ENCODE results near the gene DCTPP1.
A peak's percentile ranks its signal among the peaks of the same experiment; 100 is the strongest.

The DCTPP1 gene

GRCh38 chr16:30381291-30382041 is 48.4 kb downstream of the DCTPP1 start:
- no peak for DNase-seq (ENCODE audit: low spot score)

DNA sequence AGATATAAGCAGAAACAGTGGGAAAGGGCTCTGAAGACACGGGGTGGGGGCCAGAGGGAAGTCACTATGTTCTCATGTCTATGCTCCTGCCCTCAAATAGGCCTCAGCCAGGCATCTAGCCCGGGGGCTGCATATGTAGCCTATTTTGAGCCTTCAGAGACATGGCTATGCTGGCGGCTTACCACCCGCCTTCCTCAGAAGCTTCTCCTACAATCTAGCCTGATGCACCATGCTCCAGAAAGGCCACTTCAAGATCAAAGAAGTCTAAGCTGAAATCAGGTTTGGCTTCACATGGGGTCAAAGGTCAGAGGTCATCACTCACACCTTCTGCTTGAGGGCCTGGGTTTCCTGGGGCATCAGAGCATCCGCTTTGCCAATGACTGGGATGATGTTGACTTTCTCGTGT is 49.0 kb downstream of the DCTPP1 start:
- DNase-seq (ENCODE audit: low spot score): no peak

DNA sequence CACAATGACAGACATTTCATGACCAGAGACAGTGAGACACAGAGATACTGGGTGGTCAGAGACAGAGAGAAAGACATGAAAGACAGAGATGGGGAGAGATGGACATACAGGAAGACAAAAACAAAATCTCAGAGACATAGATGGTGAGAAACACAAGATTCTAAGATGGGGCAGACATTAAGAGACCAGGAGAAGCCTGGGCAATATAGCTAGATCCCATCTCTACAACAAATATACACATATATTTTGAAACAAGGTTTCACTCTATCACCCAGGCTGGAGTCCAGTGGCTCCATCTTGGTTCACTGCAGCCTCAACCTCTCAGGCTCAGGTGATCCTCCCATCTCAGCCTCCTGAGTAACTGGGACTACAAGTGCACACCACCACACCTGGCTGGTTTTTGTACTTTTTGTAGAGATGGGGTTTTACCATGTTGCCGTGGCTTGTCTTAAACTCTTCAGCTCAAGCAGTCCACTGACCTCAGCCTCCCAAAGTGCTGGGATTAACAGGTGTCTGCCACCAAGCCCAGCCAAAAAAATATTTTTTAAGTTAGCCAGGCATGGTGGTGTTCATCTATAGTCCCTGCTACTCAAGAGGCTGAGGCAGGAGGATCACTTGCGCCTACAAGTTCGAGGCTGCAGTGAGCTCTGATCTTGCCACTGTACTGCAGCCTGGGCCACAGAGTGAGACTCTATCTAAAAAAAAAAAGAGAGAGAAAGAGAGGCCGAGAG is 49.6 kb downstream of the DCTPP1 start:
- DNase-seq (ENCODE audit: low spot score): no peak

- DNase-seq (ENCODE audit: low spot score): no peak
Observed at GRCh38 chr16:30379158-30379783, 50.6 kb downstream of the DCTPP1 start.

DNA sequence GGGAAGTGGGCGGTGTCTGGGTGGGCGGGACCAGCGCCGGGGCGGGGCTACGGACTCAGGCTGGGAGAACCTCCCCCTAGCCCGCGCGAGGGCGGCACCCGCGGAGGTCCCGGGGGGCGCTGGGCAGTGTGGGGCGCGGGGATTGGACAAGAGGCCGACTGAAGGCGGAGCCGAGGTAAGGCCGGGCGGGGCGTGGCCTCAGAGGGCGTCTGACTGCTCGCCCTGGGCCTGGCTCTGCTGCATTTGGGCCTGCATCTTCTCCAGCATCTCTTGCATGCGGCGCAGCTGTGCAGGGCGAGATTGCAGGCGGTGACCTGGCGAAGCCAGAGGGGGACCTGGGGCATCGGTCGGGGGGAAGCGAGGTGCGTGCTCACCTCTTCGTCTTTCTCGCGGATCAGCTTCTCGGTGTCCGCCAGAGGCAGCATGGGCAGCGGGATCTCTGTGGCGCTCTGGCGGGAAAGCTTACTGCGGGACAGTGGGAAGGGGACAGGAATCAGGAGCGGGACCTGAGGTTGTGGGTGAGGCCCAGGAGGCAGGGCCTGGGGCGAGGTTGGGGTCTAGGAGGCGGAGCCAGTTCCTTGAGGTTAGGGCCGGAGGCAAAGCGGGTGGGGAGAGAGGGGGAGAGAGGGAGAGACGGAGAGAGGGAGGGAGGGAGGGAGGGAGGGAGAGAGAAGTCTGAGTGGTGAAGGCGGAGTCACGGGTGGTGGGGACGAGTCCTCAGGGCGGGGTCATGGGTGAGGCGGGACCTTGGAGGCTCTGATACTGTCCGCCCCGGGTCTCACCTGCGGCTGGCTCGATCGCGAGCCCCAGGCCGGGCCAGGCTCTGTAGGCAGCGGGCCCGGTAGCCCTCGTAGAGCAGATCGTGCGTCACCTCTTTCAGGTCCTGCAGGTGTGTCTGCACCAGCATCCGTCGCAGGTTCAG is 51.3 kb downstream of the DCTPP1 start:
- peak; percentile 98 for DNase-seq (ENCODE audit: low spot score)

DNA sequence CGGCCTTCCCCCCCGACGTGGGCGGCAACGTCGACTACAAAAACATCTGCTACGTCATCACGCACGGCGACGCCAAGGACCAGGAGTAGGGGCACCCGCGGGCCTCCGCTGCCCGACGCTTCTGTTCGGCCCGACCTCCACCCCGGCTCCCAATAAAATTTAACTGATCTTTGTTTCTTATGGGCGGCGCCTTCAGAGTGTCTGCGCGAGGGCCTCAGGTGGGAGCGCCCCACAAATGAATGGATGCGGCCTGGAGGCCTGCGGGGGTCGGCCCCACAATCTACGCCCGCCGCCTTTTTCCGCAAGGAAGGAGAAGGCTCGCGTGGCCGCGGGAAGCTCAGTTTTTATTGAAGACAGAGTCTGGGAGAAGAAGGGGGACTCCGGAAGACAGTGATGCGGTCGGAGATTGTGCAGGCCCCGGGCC is 52.0 kb downstream of the DCTPP1 start:
- DNase-seq (ENCODE audit: low spot score): peak; percentile 93

DNA sequence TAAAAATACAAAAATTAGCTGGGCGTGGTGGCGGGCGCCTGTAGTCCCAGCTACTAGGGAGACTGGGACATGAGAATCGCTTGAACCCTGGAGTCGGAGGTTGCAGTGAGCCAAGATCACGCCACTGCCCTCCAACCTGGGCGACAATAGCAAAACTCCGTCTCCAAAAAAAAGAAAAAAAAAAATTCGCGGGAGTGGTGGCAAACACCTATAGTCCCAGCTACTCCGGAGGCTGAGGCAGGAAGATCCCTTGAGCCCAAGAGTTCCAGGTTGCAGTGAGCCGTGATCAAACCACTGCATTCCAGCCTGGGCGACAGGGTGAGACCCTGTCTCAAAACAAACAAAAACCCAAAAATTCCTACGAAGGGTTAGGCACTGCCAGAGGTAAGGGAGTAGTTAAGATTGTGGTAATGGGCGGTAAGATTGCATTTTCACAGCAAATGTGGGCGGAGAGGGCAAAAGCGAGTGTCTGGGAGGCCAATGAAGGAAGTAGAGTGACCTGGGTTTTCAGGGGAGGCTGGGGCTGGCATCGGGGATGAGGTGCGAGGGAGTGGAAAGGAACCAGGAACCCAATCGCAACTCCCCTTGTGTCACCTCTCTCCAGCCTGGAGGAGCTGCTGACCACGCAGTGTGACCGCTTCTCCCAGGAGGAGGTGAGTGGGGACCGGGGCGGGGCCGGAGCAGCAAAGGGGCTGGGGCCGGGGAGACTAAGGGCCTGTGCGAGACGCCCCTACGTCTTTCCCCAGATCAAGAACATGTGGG is 52.6 kb downstream of the DCTPP1 start:
- DNase-seq (ENCODE audit: low spot score): no peak

DNA sequence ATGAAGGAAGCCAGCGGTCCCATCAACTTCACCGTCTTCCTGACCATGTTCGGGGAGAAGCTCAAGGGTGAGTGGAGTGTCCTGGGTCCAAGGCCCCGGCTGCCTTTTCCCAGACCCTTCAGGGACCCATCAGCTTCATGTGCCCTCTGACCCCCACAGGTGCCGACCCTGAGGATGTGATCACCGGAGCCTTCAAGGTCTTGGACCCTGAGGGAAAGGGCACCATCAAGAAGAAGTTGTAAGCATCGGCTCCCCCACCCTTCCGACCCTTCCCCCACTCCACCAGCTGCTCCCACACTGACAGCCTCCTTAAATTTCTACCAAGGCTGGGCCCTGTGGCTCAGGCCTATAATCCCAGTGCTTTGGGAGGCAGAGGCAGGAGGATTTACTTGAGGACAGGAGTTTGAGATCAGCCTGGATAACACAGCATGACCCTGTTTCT is 53.3 kb downstream of the DCTPP1 start:
- no peak for DNase-seq (ENCODE audit: low spot score)

DNA sequence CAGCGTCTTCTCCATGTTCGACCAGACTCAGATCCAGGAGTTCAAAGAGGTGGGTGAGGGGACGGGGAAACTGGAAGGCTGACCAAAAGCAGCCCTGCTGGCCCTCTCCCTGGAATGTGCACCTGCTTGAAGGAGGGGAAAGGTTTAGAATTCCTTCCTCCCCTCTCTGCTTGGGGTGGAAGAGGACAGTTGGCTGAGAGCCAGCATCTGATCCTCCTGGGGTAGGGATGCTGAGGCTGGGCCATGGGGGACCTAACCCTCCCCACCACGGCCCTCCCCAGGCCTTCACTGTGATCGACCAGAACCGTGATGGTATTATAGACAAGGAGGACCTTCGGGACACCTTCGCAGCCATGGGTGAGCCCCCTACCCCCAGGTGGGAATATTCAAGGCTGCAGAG is 54.0 kb downstream of the DCTPP1 start:
- DNase-seq (ENCODE audit: low spot score): no peak

GRCh38 chr16:30374538-30374937 is 55.3 kb downstream of the DCTPP1 start, which contains the start of gene MYL11:
TSS of gene MYL11 (plus strand) at chr16:30374802. CDS start at chr16:30374858, 56 bp downstream.
- DNase-seq (ENCODE audit: low spot score): no peak
